AG04450 (cell line): ENCODE results near the gene PLVAP. TPM values are rescaled to one million over a fixed set of nuclear protein-coding genes. Genes with fewer than 3 reads are reported as not detected.

Source experiments
- CTCF ChIA-PET: fragments of 300-600, 350-600 bp; formaldehyde crosslinking; extraction: SDS; loops from one replicate; lab custom pipeline; 2022; ENCODE audit warnings: antibody characterized with exemption, inconsistent platforms; lab: Charles Lee
- POLR2A ChIA-PET: fragments of 350-600 bp; formaldehyde crosslinking; extraction: SDS; loops from one replicate; lab custom pipeline; 2021; ENCODE audit warnings: antibody characterized with exemption, inconsistent platforms; lab: Yijun Ruan, JAX
- DNase-seq: peaks from one replicate; pipeline ENCODE4 v3.0.0-alpha.2; 2011; ENCODE audit warnings: low read depth, low spot score
- H3K27ac ChIP-seq: one replicate; pipeline ENCODE4 v1.5.1; 2012; ENCODE audit warnings: low read depth, low read length, control low read depth
- H3K27me3 ChIP-seq: one replicate; pipeline ENCODE4 v1.6.0; 2012; ENCODE audit warnings: low read length; ENCODE audit not compliant: control insufficient read depth, insufficient read depth
- H3K4me3 ChIP-seq: 2 replicates; pipeline ENCODE4 v1.5.1; 2011; ENCODE audit warnings: mild to moderate bottlenecking, low read depth, low read length, control low read depth
- H3K9me3 ChIP-seq: 2 replicates; pipeline ENCODE4 v1.5.1; 2012; ENCODE audit warnings: low read length; ENCODE audit not compliant: control insufficient read depth, insufficient read depth
- polyA plus RNA-seq: library from polyadenylated mRNA; depleted of rRNA; stranded (reverse); fragments of >200 nt; gene quantifications from 2 replicates; pipeline ENCODE4 v1.2.3, GENCODE V29; 2011
- TF ChIP-seq, protein P1 (sequence below): IDR thresholded peaks from 2 replicates; pipeline ENCODE4 v1.5.1; 2011; ENCODE audit warnings: low read depth, low read length, control low read depth, inconsistent platforms

PLVAP gene
- polyA plus RNA-seq, 1 experiment: not detected

DNA sequence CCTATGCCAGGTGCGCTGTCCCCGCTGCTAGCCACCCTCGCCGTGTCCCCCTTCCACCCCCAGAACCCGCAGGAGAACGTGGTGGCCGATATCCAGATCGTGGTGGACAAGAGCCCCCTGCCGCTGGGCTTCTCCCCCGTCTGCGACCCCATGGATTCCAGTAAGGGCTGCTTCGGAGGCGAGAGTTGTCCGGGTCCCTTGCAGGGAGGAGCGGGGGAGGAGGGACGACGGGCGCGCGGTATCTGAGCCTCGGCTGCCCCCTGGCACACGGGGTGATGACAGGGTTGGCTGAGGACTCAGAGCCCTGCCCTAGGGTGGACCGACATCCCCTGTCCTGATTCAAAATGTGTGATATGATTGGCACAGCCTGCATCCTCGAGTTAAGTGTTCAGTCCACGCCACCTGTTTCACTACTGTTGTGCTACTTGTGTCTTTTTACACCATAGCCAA lies 43.4 kb upstream of the PLVAP start:
- TF ChIP-seq, protein P1, sequence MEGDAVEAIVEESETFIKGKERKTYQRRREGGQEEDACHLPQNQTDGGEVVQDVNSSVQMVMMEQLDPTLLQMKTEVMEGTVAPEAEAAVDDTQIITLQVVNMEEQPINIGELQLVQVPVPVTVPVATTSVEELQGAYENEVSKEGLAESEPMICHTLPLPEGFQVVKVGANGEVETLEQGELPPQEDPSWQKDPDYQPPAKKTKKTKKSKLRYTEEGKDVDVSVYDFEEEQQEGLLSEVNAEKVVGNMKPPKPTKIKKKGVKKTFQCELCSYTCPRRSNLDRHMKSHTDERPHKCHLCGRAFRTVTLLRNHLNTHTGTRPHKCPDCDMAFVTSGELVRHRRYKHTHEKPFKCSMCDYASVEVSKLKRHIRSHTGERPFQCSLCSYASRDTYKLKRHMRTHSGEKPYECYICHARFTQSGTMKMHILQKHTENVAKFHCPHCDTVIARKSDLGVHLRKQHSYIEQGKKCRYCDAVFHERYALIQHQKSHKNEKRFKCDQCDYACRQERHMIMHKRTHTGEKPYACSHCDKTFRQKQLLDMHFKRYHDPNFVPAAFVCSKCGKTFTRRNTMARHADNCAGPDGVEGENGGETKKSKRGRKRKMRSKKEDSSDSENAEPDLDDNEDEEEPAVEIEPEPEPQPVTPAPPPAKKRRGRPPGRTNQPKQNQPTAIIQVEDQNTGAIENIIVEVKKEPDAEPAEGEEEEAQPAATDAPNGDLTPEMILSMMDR: 0 out of 2 replicates have a peak, but pooled peaks have one; percentile 10
- POLR2A ChIA-PET: no interaction called here
- DNase-seq: no peak
- Histone ChIP-seq H3K27me3 (peaks cover 2% of the 10 kb centered on the region), H3K27ac (no peak overlapping the region), H3K4me3 (peak overlapping the region; percentile 85), H3K9me3 (no peaks in the 10 kb centered on the region; the same call in 1 of the 2 replicates)
- CTCF ChIA-PET: no interaction called here

GRCh38 chr19:17419621-17420474 lies 42.7 kb upstream of the PLVAP start, which contains the start of gene MVB12A:
Gene MVB12A, plus strand, starts transcription at chr19:17420047. Its CDS starts 89 bp downstream, at chr19:17420136.
- Histone ChIP-seq H3K27me3 (peaks cover 2% of the 10 kb centered on the region), H3K9me3 (no peaks in the 10 kb centered on the region; the same call in 1 of the 2 replicates), H3K4me3 (peak within 1 kb of the TSS; percentile 85), H3K27ac (peak within 1 kb of the TSS; percentile 78)
- ChIA-PET CTCF (interaction anchor here (0.6 to 1.1 kb wide), 5 partner anchors 21 to 440 kb away, joined by 3 to 7 read pairs (median 3); partner anchors contain the start of gene RPL18A), POLR2A (interaction anchor here (0.5 to 1.2 kb wide), 11 partner anchors 9 to 1773 kb away, joined by 3 to 9 read pairs (median 4); partner anchors contain the start of genes BST2 and DDA1)
- peak; percentile 99 for DNase-seq
- TF ChIP-seq, protein P1: no peak

GRCh38 chr19:17419154-17419620 lies 42.0 kb upstream of the PLVAP start:
- TF ChIP-seq, protein P1: no peak
- CTCF ChIA-PET: interaction anchor here (0.6 to 1.1 kb wide), 6 partner anchors 22 to 441 kb away, joined by 3 to 7 read pairs (median 4); partner anchors contain the start of gene RPL18A
- H3K9me3 ChIP-seq: no peaks in the 10 kb centered on the region; the same call in 1 of the 2 replicates
- H3K27me3 ChIP-seq: peaks cover 4% of the 10 kb centered on the region
- POLR2A ChIA-PET: interaction anchor here (0.5 to 1.2 kb wide), 9 partner anchors 10 to 1774 kb away, joined by 3 to 9 read pairs (median 4); partner anchors contain the start of gene DDA1
- peak overlapping the region; percentile 58 for H3K4me3 ChIP-seq
- DNase-seq: no peak
- peak overlapping the region; percentile 78 for H3K27ac ChIP-seq

- POLR2A ChIA-PET: interaction anchor here (1.1 kb wide), 1 partner anchor 10 kb away, joined by 7 read pairs; no protein-coding TSS in a partner anchor
- CTCF ChIA-PET: interaction anchor here (1.1 kb wide), 2 partner anchors 27 to 33 kb away, joined by 3 to 5 read pairs; no protein-coding TSS in a partner anchor
- no peak for DNase-seq
- Histone ChIP-seq H3K27ac (no peak overlapping the region), H3K4me3 (no peak overlapping the region), H3K9me3 (no peaks in the 10 kb centered on the region; the same call in 1 of the 2 replicates), H3K27me3 (peaks cover 6% of the 10 kb centered on the region)
- TF ChIP-seq, protein P1: no peak
These were observed 41.6 kb upstream of the PLVAP start for GRCh38 chr19:17418710-17419109.
